A549 (cell line): ENCODE results near the gene TNNT2. TPM values are rescaled to one million over a fixed set of nuclear protein-coding genes. Genes with fewer than 3 reads are reported as not detected.

Experiments
- ATAC-seq, 2 experiments: fragments of 200-7000 bp in 1 of 2; fragments of >200 bp in 1 of 2; cut with Nextera tagmentation in 1 of 2; cut with Tn5 transposase in 1 of 2; 3 replicates each; pipeline versions ENCODE4 v1.8.0 to v1.9.1; 2018 to 2020; ENCODE audit warnings: mild to moderate bottlenecking in 1 of 2, moderate library complexity in 1 of 2
- CTCF ChIA-PET: fragments of 300-600 bp; sonication (Branson Sonifier 250); formaldehyde crosslinking; extraction: SDS; loops from one replicate; lab custom pipeline; 2021; ENCODE audit warnings: antibody characterized with exemption, inconsistent platforms; lab: Yijun Ruan, JAX
- POLR2A ChIA-PET: fragments of 350-600 bp; formaldehyde crosslinking; extraction: SDS; loops from one replicate; lab custom pipeline; 2021; ENCODE audit warnings: antibody characterized with exemption, inconsistent platforms; lab: Yijun Ruan, JAX
- DNase-seq, 2 experiments: peaks; one replicate each; pipeline versions ENCODE4 v3.0.0 to v3.0.0-alpha.2; 2011 to 2016; ENCODE audit warnings: low read depth in 1 of 2, low spot score in 1 of 2
- FAIRE-seq: peaks from 2 replicates; lab custom pipeline; 2011; peaks lifted over from hg19 to GRCh38; lab: Jason Lieb, UNC
- H3K27ac ChIP-seq, 2 experiments: fragments of >200 bp; sonication (Bioruptor Twin); formaldehyde crosslinking; 3 replicates each; pipeline ENCODE4 v1.5.1; 2016 to 2017
- H3K4me1 ChIP-seq: fragments of >200 bp; sonication (Bioruptor Twin); formaldehyde crosslinking; 3 replicates; pipeline ENCODE4 v1.6.1; 2016
- H3K4me2 ChIP-seq: fragments of >200 bp; sonication (Bioruptor Twin); formaldehyde crosslinking; 3 replicates; pipeline ENCODE4 v1.6.1; 2016
- H3K4me3 ChIP-seq: fragments of >200 bp; sonication (Bioruptor Twin); formaldehyde crosslinking; 3 replicates; pipeline ENCODE4 v1.5.1; 2016
- H3K9me3 ChIP-seq: fragments of >200 bp; sonication (Bioruptor Twin); formaldehyde crosslinking; 3 replicates; pipeline ENCODE4 v1.6.1; 2016
- BHLHE40 ChIP-seq: IDR thresholded peaks from 2 replicates; pipeline ENCODE4 v1.6.1; 2012; ENCODE audit warnings: low read depth, low read length, inconsistent platforms
- CEBPB ChIP-seq, 2 experiments: fragments of >200 bp in 1 of 2; sonication (Bioruptor Twin) in 1 of 2; formaldehyde crosslinking in 1 of 2; IDR thresholded peaks; 2 replicates each; pipeline ENCODE4 v1.6.1; 2012 to 2016
- CHD2 ChIP-seq: fragments of 150-350 bp; IDR thresholded peaks from 2 replicates; pipeline ENCODE4 v1.6.1; 2014; ENCODE audit warnings: low read length; ENCODE audit not compliant: partially characterized antibody
- CHD4 ChIP-seq: fragments of 200-600 bp; sonication (generic); IDR thresholded peaks from 2 replicates; pipeline ENCODE4 v1.6.1; 2016; ENCODE audit warnings: antibody characterized with exemption, mild to moderate bottlenecking, borderline replicate concordance
- EP300 ChIP-seq, 2 experiments: fragments of >200 bp; sonication (Bioruptor Twin); formaldehyde crosslinking; IDR thresholded peaks; 2 replicates in 1 of 2; 3 replicates in 1 of 2; pipeline ENCODE4 v1.6.1; 2016 to 2017
- ESRRA ChIP-seq: fragments of 150-350 bp; IDR thresholded peaks from 2 replicates; pipeline ENCODE4 v1.6.1; 2014; ENCODE audit warnings: mild to moderate bottlenecking, low read length, borderline replicate concordance
- FOSB ChIP-seq: fragments of 250-450 bp; sonication (Bioruptor Pico); IDR thresholded peaks from 2 replicates; pipeline ENCODE4 v1.5.0; 2020; ENCODE audit warnings: mild to moderate bottlenecking, moderate library complexity
- HDAC2 ChIP-seq: fragments of 200-600 bp; sonication (generic); IDR thresholded peaks from 2 replicates; pipeline ENCODE4 v1.6.1; 2016
- HEYL ChIP-seq: fragments of 250-450 bp; sonication (Bioruptor Pico); IDR thresholded peaks from 2 replicates; pipeline ENCODE4 v1.8.0; 2021; ENCODE audit warnings: mild to moderate bottlenecking, moderate library complexity
- HOXA7 ChIP-seq: fragments of 250-450 bp; sonication (Bioruptor Pico); IDR thresholded peaks from 2 replicates; pipeline ENCODE4 v1.5.0; 2020; ENCODE audit warnings: mild to moderate bottlenecking, moderate library complexity
- HOXB13 ChIP-seq: fragments of 250-450 bp; sonication (Bioruptor Pico); IDR thresholded peaks from 2 replicates; pipeline ENCODE4 v1.5.0; 2020; ENCODE audit warnings: low read depth, mild to moderate bottlenecking, moderate library complexity
- HOXB5 ChIP-seq: fragments of 250-450 bp; sonication (Bioruptor Pico); IDR thresholded peaks from 2 replicates; pipeline ENCODE4 v1.5.0; 2020; ENCODE audit warnings: mild to moderate bottlenecking, moderate library complexity
- JUNB ChIP-seq: fragments of >200 bp; sonication (Bioruptor Twin); formaldehyde crosslinking; IDR thresholded peaks from 2 replicates; pipeline ENCODE4 v1.6.1; 2016
- KDM1A ChIP-seq: fragments of 200-600 bp; sonication (generic); IDR thresholded peaks from 2 replicates; pipeline ENCODE4 v1.6.1; 2016; ENCODE audit warnings: low read depth, mild to moderate bottlenecking
- NFE2L2 ChIP-seq: fragments of 150-350 bp; conservative IDR thresholded peaks from 2 replicates; pipeline ENCODE4 v1.6.1; 2014; ENCODE audit warnings: low read length
- NR3C1 ChIP-seq: fragments of >200 bp; sonication (Bioruptor Twin); formaldehyde crosslinking; IDR thresholded peaks from 3 replicates; pipeline ENCODE4 v1.6.1; 2017
- RAD21 ChIP-seq, 2 experiments: fragments of >200 bp in 1 of 2; sonication (Bioruptor Twin) in 1 of 2; formaldehyde crosslinking in 1 of 2; IDR thresholded peaks in 1 of 2; conservative IDR thresholded peaks in 1 of 2; 2 replicates in 1 of 2; 3 replicates in 1 of 2; pipeline ENCODE4 v1.6.1; 2012 to 2018; ENCODE audit warnings: inconsistent platforms in 1 of 2
- RARB ChIP-seq: fragments of 250-450 bp; sonication (Bioruptor Pico); IDR thresholded peaks from 2 replicates; pipeline ENCODE4 v1.8.0; 2021; ENCODE audit warnings: mild to moderate bottlenecking, moderate library complexity
- RCOR1 ChIP-seq: fragments of 150-350 bp; IDR thresholded peaks from 2 replicates; pipeline ENCODE4 v1.6.1; 2014; ENCODE audit warnings: antibody characterized with exemption, low read length, low read depth
- RNF2 ChIP-seq: fragments of 200-600 bp; sonication (generic); IDR thresholded peaks from 2 replicates; pipeline ENCODE4 v1.6.1; 2016; ENCODE audit warnings: low read depth, mild to moderate bottlenecking, antibody characterized with exemption, moderate library complexity, borderline replicate concordance
- TFCP2L1 ChIP-seq: fragments of 250-450 bp; sonication (Bioruptor Pico); IDR thresholded peaks from 2 replicates; pipeline ENCODE4 v1.5.0; 2021; ENCODE audit warnings: mild to moderate bottlenecking
- TP53 ChIP-seq: fragments of 250-450 bp; sonication (Bioruptor Pico); IDR thresholded peaks from 2 replicates; pipeline ENCODE4 v1.5.0; 2021; ENCODE audit warnings: mild to moderate bottlenecking, moderate library complexity
- ZC3H11A ChIP-seq: fragments of 450-650 bp; IDR thresholded peaks from 2 replicates; pipeline ENCODE4 v1.6.1; 2014; ENCODE audit warnings: antibody characterized with exemption, mild to moderate bottlenecking
- WGBS: methylation state at CpG from one replicate; pipeline ENCODE4 v1.1.6; 2017; ENCODE audit errors: missing lambda C conversion rate; 5-methylcytosine and 5-hydroxymethylcytosine counted together
- polyA plus RNA-seq, 4 experiments: library from polyadenylated mRNA; depleted of rRNA in 3 of 4; stranded (reverse); fragments of >200 nt; fragmentation: RNase III in 1 of 4; extraction: RNeasy Plus Mini Kit Qiagen cat#74134 plus additional on column Dnase treatment in 1 of 4; gene quantifications; 2 replicates in 3 of 4; 3 replicates in 1 of 4; pipeline ENCODE4 v1.2.3, GENCODE V29; 2011 to 2017
- TF ChIP-seq, protein P1 (sequence below): fragments of 250-450 bp; sonication (Bioruptor Pico); IDR thresholded peaks from 2 replicates; pipeline ENCODE4 v1.5.0; 2020; ENCODE audit warnings: low read depth, mild to moderate bottlenecking, moderate library complexity
- TF ChIP-seq, protein P2 (sequence below): fragments of 150-350 bp; IDR thresholded peaks from 2 replicates; pipeline ENCODE4 v1.6.1; 2014; ENCODE audit warnings: low read depth, mild to moderate bottlenecking, low read length
- TF ChIP-seq, protein P3 (sequence below): fragments of >200 bp; sonication (Bioruptor Twin); formaldehyde crosslinking; IDR thresholded peaks from 2 replicates; pipeline ENCODE4 v1.6.1; 2016
- TF ChIP-seq, protein P4 (sequence below): fragments of 250-450 bp; sonication (Bioruptor Pico); IDR thresholded peaks from 2 replicates; pipeline ENCODE4 v1.5.0; 2021; ENCODE audit warnings: mild to moderate bottlenecking, moderate library complexity, borderline replicate concordance

TNNT2 gene
- polyA plus RNA-seq, 2 of the 4 experiments (the other 2 are of a cell fraction): 0.09 TPM; not detected in 1

DNA sequence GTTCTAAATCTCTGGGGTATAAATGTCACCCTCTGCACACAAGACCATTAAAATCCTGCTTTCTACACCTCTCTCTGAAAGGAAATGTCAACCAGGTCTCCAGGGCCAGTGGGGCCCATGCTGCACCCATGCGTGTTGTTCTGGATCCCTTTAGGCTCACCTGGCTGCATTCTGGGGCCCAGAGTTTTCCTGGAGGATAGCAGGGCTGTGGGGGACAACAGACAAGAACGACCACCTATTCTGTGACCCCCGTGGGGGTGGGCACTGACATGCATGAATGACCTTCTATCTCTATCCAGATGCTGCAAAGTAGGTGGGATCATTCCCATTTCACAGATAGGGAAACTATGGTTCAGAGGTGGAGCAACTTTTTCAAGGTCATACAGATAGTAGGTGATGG is 41.6 kb downstream of the TNNT2 start:
- Histone ChIP-seq H3K4me2 (no peak overlapping the region), H3K4me1 (no peaks in the 10 kb centered on the region), H3K9me3 (peaks cover 2% of the 10 kb centered on the region; the same call in 1 of the 3 replicates), H3K4me3 (no peak overlapping the region), H3K27ac (no peak overlapping the region)
- POLR2A ChIA-PET: no interaction called here
- TF ChIP-seq HEYL (CRISPR knock-in tag) (no peak), HOXB13 (CRISPR knock-in tag) (no peak), CHD2 (no peak), RARB (CRISPR knock-in tag) (no peak), NFE2L2 (no peak), ESRRA (no peak), HOXA7 (CRISPR knock-in tag) (no peak), JUNB (no peak), FOSB (no peak), KDM1A (no peak)
- TF ChIP-seq, protein P1, sequence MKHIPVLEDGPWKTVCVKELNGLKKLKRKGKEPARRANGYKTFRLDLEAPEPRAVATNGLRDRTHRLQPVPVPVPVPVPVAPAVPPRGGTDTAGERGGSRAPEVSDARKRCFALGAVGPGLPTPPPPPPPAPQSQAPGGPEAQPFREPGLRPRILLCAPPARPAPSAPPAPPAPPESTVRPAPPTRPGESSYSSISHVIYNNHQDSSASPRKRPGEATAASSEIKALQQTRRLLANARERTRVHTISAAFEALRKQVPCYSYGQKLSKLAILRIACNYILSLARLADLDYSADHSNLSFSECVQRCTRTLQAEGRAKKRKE (CRISPR knock-in tag): no peak
- TF ChIP-seq, protein P2, sequence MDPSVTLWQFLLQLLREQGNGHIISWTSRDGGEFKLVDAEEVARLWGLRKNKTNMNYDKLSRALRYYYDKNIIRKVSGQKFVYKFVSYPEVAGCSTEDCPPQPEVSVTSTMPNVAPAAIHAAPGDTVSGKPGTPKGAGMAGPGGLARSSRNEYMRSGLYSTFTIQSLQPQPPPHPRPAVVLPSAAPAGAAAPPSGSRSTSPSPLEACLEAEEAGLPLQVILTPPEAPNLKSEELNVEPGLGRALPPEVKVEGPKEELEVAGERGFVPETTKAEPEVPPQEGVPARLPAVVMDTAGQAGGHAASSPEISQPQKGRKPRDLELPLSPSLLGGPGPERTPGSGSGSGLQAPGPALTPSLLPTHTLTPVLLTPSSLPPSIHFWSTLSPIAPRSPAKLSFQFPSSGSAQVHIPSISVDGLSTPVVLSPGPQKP: no peak
- TF ChIP-seq, protein P3, sequence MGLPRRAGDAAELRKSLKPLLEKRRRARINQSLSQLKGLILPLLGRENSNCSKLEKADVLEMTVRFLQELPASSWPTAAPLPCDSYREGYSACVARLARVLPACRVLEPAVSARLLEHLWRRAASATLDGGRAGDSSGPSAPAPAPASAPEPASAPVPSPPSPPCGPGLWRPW: no peak
- DNase-seq (no peak), ATAC-seq (no peak), FAIRE-seq (no peak)
- WGBS: 31% methylated on average over 3 of the region's 3 CpGs
- CTCF ChIA-PET: interaction anchor here (0.9 to 3.9 kb wide), 5 partner anchors 8 to 81 kb away, joined by 3 to 19 read pairs (median 8); no protein-coding TSS in a partner anchor

DNA sequence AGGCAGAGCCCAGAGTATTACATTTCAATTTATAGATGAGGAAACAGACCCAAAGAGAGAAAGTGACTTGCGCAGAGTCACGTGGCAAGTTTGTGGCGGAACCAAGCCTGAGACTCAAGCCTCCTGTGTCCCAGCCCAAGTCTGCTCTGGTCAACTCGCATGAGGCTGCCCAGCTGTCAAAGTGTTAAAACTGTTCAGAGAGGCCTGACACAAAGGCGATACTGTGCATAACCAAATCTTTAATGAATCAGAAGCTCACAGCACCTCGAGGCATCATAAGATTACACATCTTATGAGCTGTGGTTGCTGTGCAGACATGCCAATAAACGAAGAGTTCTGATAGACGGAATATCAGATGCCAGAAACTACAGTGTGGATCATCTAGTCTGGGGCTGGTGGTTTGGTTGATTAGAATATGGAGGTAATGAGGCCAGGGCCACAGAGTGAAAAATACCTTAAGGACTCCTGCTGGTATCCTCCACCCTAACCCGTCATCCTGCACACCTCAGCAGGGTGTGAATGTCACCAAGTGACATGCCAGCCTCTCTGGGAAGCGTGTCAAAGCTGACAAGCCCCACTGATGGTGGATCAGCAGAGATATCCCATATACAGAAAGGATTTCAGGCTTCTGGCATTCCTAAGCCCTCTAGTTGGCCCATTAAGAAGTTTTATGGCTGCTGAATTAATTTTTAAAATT is 42.2 kb downstream of the TNNT2 start:
- no peak for FAIRE-seq
- TF ChIP-seq ESRRA (no peak), TFCP2L1 (CRISPR knock-in tag) (no peak), RAD21 (conservative IDR thresholded peaks at IDR 0.05 in 1 of 2, IDR thresholded peaks at IDR 0.05 in 1 of 2) (no peak), CEBPB (IDR thresholded peaks at IDR 0.05) (no peak), NFE2L2 (no peak)
- ATAC-seq: no peak
- Histone ChIP-seq H3K4me2 (no peak overlapping the region), H3K27ac (no peak overlapping the region), H3K9me3 (no peaks in the 10 kb centered on the region), H3K4me3 (no peak overlapping the region), H3K4me1 (no peaks in the 10 kb centered on the region)
- ChIA-PET POLR2A (no interaction called here), CTCF (interaction anchor here (1.0 to 3.9 kb wide), 5 partner anchors 12 to 81 kb away, joined by 3 to 19 read pairs (median 3); no protein-coding TSS in a partner anchor)
- 76% methylated on average over 10 of the region's 10 CpGs for WGBS
- DNase-seq: no peak

DNA sequence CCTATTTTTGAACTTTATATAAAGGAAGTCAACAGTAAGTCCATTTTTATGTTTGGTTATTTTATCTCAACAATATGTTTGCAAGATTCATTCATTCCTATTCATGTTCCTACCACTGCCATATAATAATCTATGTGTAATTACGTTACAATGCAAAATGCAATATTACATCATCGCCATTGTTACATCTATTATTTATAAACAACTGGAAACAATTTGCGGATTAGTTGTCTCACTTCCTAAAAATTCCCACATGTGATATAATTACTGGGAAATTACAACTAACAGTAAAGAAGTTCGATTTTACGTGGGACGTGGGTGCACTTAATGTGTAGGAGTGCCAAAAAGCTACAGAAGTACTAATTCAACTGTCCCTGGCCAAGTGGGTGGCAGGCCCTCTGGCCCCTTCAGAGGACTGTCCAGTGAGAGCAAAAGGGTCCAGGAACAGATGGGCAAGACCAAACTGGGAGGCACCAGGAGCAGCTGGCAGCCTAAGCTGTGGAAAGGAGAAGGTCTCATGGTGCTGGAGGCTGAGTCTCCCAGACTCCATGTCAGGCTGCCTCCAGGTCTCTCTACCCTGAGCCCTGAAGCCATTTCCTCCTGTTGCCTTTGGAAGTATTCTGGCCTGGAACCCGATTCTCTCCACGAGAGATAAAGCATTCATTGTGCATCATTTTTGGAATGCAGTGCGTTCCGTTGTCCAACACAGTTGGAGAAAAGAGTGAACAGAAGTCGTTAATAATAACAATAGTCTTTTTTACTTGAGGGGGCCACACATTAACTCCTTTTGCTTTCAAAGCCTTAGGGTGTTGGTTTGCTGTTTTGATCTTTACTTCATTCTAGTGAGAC is 42.9 kb downstream of the TNNT2 start:
- Histone ChIP-seq H3K27ac (no peak overlapping the region), H3K9me3 (no peaks in the 10 kb centered on the region), H3K4me2 (no peak overlapping the region), H3K4me3 (no peak overlapping the region), H3K4me1 (no peaks in the 10 kb centered on the region)
- WGBS: 67% methylated on average over 11 of the region's 11 CpGs
- CTCF ChIA-PET: interaction anchor here (1.0 to 3.9 kb wide), 4 partner anchors 13 to 81 kb away, joined by 3 to 19 read pairs (median 3); no protein-coding TSS in a partner anchor
- TF ChIP-seq RNF2 (no peak), BHLHE40 (no peak), HEYL (CRISPR knock-in tag) (no peak), ESRRA (no peak), HOXB5 (CRISPR knock-in tag) (no peak), NR3C1 (no peak), HOXA7 (CRISPR knock-in tag) (no peak), TP53 (CRISPR knock-in tag) (no peak), EP300 (IDR thresholded peaks at IDR 0.05) (no peak), RARB (CRISPR knock-in tag) (no peak), RCOR1 (no peak), KDM1A (no peak), NFE2L2 (no peak), ZC3H11A (no peak), CHD4 (no peak), HDAC2 (no peak)
- TF ChIP-seq, protein P4, sequence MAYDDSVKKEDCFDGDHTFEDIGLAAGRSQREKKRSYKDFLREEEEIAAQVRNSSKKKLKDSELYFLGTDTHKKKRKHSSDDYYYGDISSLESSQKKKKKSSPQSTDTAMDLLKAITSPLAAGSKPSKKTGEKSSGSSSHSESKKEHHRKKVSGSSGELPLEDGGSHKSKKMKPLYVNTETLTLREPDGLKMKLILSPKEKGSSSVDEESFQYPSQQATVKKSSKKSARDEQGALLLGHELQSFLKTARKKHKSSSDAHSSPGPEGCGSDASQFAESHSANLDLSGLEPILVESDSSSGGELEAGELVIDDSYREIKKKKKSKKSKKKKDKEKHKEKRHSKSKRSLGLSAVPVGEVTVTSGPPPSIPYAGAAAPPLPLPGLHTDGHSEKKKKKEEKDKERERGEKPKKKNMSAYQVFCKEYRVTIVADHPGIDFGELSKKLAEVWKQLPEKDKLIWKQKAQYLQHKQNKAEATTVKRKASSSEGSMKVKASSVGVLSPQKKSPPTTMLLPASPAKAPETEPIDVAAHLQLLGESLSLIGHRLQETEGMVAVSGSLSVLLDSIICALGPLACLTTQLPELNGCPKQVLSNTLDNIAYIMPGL (CRISPR knock-in tag): no peak
- POLR2A ChIA-PET: no interaction called here
- FAIRE-seq (no peak), ATAC-seq (no peak), DNase-seq (no peak)
